Testis (tissue), 3 donors: Measurements from ENCODE around the gene SYT1. TPM values are rescaled to one million over a fixed set of nuclear protein-coding genes. Genes with fewer than 3 reads are reported as not detected.

ENCODE experiments used
- DNase-seq: peaks from one replicate; pipeline ENCODE4 v3.0.0-alpha.2; 2019
- H3K27ac ChIP-seq, 2 donors: fragments of 200-600 bp; sonication (generic); one replicate each; pipeline ENCODE4 v1.5.1; 2019
- H3K27me3 ChIP-seq: fragments of 200-600 bp; sonication (generic); one replicate; pipeline ENCODE4 v1.5.1; 2019
- H3K36me3 ChIP-seq: fragments of 200-600 bp; sonication (generic); one replicate; pipeline ENCODE4 v1.5.1; 2017; ENCODE audit warnings: low read depth; ENCODE audit errors: missing control alignments
- H3K4me1 ChIP-seq: fragments of 200-600 bp; sonication (generic); one replicate; pipeline ENCODE4 v1.5.1; 2019
- H3K4me3 ChIP-seq, 2 donors: fragments of 200-600 bp; sonication (generic); one replicate each; pipeline ENCODE4 v1.5.1; 2017 to 2019
- H3K9me3 ChIP-seq: fragments of 200-600 bp; sonication (generic); one replicate; pipeline ENCODE4 v1.5.1; 2017
- CTCF ChIP-seq, 3 experiments: fragments of 450-650 bp in 2 of 3; fragments of 200-600 bp in 1 of 3; sonication (generic) in 1 of 3; IDR thresholded peaks; one replicate each; pipeline ENCODE4 v1.5.1; 2016 to 2019; ENCODE audit warnings: antibody characterized with exemption in 3 of 3, mild to moderate bottlenecking in 2 of 3, moderate library complexity in 1 of 3
- POLR2A ChIP-seq: fragments of 450-650 bp; IDR thresholded peaks from one replicate; pipeline ENCODE4 v1.6.1; 2017; ENCODE audit warnings: antibody characterized with exemption, mild to moderate bottlenecking, moderate library complexity
- WGBS, 2 donors: methylation state at CpG; one replicate each; pipeline ENCODE4 v1.1.5; 2018; 5-methylcytosine and 5-hydroxymethylcytosine counted together
- intact Hi-C: fragments of 100-400 bp; cut with DNase I; formaldehyde crosslinking; loops from one replicate; pipeline ENCODE4 v1.15.1; 2023; ENCODE audit warnings: low total_unique reads
- polyA plus RNA-seq: library from polyadenylated mRNA; stranded (reverse); fragments of 350-450 nt; fragmentation: Illumina TruSeq; extraction: RNeasy Lipid Tissue Mini Kit (QIAGEN cat#74804); gene quantifications from one replicate; pipeline ENCODE4 v1.2.3, GENCODE V29; 2014; ENCODE audit warnings: low read depth, low replicate concordance; ENCODE audit not compliant: insufficient read depth
- total RNA-seq, 2 donors: library from RNA; depleted of rRNA; stranded (reverse); fragments of >200 nt; gene quantifications; one replicate each; pipeline ENCODE4 v1.2.3, GENCODE V29; 2016

SYT1 gene
- total and polyA plus RNA-seq, 3 donors from 2014 or later: 1.1 to 1.7 (median 1.3) TPM

- Histone ChIP-seq H3K27me3 (no peaks in the 10 kb centered on the region), H3K27ac (no peak overlapping the region), H3K9me3 (no peaks in the 10 kb centered on the region), H3K36me3 (no peaks in the 10 kb centered on the region), H3K4me3 (no peak overlapping the region), H3K4me1 (no peaks in the 10 kb centered on the region)
- 76 to 77% methylated on average over 3 of the region's 3 CpGs for WGBS, 2 donors
- DNase-seq: no peak
- TF ChIP-seq POLR2A (no peak), CTCF (IDR thresholded peaks at IDR 0.05) (no peak)
- intact Hi-C loops: no loop called here
Measured at GRCh38 chr12:79162147-79162772, 297.7 kb downstream of the SYT1 start.

- no peak overlapping the region for H3K4me3 ChIP-seq
- H3K4me1 ChIP-seq: no peaks in the 10 kb centered on the region
- TF ChIP-seq POLR2A (no peak), CTCF (IDR thresholded peaks at IDR 0.05) (no peak)
- 47 to 65% methylated on average over 1 of the region's 1 CpG for WGBS, 2 donors
- intact Hi-C loops: no loop called here
- DNase-seq: no peak
- H3K9me3 ChIP-seq: no peaks in the 10 kb centered on the region
- no peaks in the 10 kb centered on the region for H3K36me3 ChIP-seq
- H3K27me3 ChIP-seq: no peaks in the 10 kb centered on the region
- no peak overlapping the region for H3K27ac ChIP-seq
Measured at GRCh38 chr12:79162948-79163347, 298.4 kb downstream of the SYT1 start.

- intact Hi-C loops: no loop called here
- no peaks in the 10 kb centered on the region for H3K4me1 ChIP-seq
- H3K27ac ChIP-seq: no peak overlapping the region
- no peaks in the 10 kb centered on the region for H3K27me3 ChIP-seq
- 64 to 84% methylated on average over 2 of the region's 2 CpGs for WGBS, 2 donors
- DNase-seq: no peak
- H3K36me3 ChIP-seq: no peaks in the 10 kb centered on the region
- H3K4me3 ChIP-seq: no peak overlapping the region
- H3K9me3 ChIP-seq: no peaks in the 10 kb centered on the region
- TF ChIP-seq CTCF (IDR thresholded peaks at IDR 0.05): no peak
- TF ChIP-seq POLR2A: no peak
Measured at GRCh38 chr12:79164890-79165289, 300.3 kb downstream of the SYT1 start.

GRCh38 chr12:79168687-79169086 lies 304.1 kb downstream of the SYT1 start:
- intact Hi-C loops: no loop called here
- H3K27me3 ChIP-seq: no peaks in the 10 kb centered on the region
- H3K9me3 ChIP-seq: no peaks in the 10 kb centered on the region
- no peaks in the 10 kb centered on the region for H3K36me3 ChIP-seq
- no peak overlapping the region for H3K4me3 ChIP-seq
- H3K27ac ChIP-seq: no peak overlapping the region
- H3K4me1 ChIP-seq: no peaks in the 10 kb centered on the region
- WGBS, 2 donors: 63 to 67% methylated on average over 2 of the region's 2 CpGs
- DNase-seq: no peak
- no peak for TF ChIP-seq POLR2A

GRCh38 chr12:79174626-79175025 lies 310.1 kb downstream of the SYT1 start:
- Histone ChIP-seq H3K4me1 (no peaks in the 10 kb centered on the region), H3K9me3 (no peaks in the 10 kb centered on the region), H3K36me3 (no peaks in the 10 kb centered on the region), H3K4me3 (no peak overlapping the region), H3K27me3 (no peaks in the 10 kb centered on the region), H3K27ac (no peak overlapping the region)
- no peak for TF ChIP-seq POLR2A
- TF ChIP-seq CTCF (IDR thresholded peaks at IDR 0.05): peak in 1 of 3 experiments; percentile 29
- intact Hi-C loops: no loop called here
- no peak for DNase-seq
- WGBS, 2 donors: 18 to 29% methylated on average over 1 of the region's 1 CpG
